ENCODE results near the gene UNK.
"Not testable (repeated sequence)": the region's sequence is repeated elsewhere in the genome, so short reads cannot be mapped to it uniquely, and the experiment has no call there.

Gene UNK

GRCh38 chr17:75753514-75754377 is 30.9 kb upstream of the UNK start:
- in situ Hi-C loops (cut with MboI; ENCODE audit: low sequenced_read_pairs): no loop called here

GRCh38 chr17:75754378-75755204 is 30.0 kb upstream of the UNK start:
- in situ Hi-C loops (cut with MboI; ENCODE audit: low sequenced_read_pairs): no loop called here

GRCh38 chr17:75755205-75755901 is 29.3 kb upstream of the UNK start:
- in situ Hi-C loops (cut with MboI; ENCODE audit: low sequenced_read_pairs): no loop called here

GRCh38 chr17:75755990-75756389 is 28.6 kb upstream of the UNK start:
- in situ Hi-C loops (cut with MboI; ENCODE audit: low sequenced_read_pairs): no loop called here

GRCh38 chr17:75756451-75757085 is 28.0 kb upstream of the UNK start:
- in situ Hi-C loops (cut with MboI; ENCODE audit: low sequenced_read_pairs): no loop called here

GRCh38 chr17:75757086-75757681 is 27.4 kb upstream of the UNK start:
- in situ Hi-C loops (cut with MboI; ENCODE audit: low sequenced_read_pairs): no loop called here

GRCh38 chr17:75758131-75758905 is 26.3 kb upstream of the UNK start:
- in situ Hi-C loops (cut with MboI; ENCODE audit: low sequenced_read_pairs): no loop called here

GRCh38 chr17:75759457-75759856 is 25.1 kb upstream of the UNK start:
- in situ Hi-C loops (cut with MboI; ENCODE audit: low sequenced_read_pairs): no loop called here

GRCh38 chr17:75759978-75760640 is 24.5 kb upstream of the UNK start:
- in situ Hi-C loops (cut with MboI; ENCODE audit: low sequenced_read_pairs): not testable (repeated sequence)

GRCh38 chr17:75762513-75763268 is 21.9 kb upstream of the UNK start:
- in situ Hi-C loops (cut with MboI; ENCODE audit: low sequenced_read_pairs): no loop called here

GRCh38 chr17:75763269-75763607 is 21.4 kb upstream of the UNK start:
- in situ Hi-C loops (cut with MboI; ENCODE audit: low sequenced_read_pairs): no loop called here

- in situ Hi-C loops (cut with MboI; ENCODE audit: low sequenced_read_pairs): no loop called here
These were observed 20.8 kb upstream of the UNK start for GRCh38 chr17:75763613-75764416.

- in situ Hi-C loops (cut with MboI; ENCODE audit: low sequenced_read_pairs): no loop called here
These were observed 20.2 kb upstream of the UNK start for GRCh38 chr17:75764417-75764710.

GRCh38 chr17:75764711-75765421 is 19.7 kb upstream of the UNK start, which contains the start of gene GALK1:
Gene GALK1 (minus strand): TSS chr17:75765192. CDS start chr17:75765136, 56 bp downstream.
- in situ Hi-C loops (cut with MboI; ENCODE audit: low sequenced_read_pairs): no loop called here

- in situ Hi-C loops (cut with MboI; ENCODE audit: low sequenced_read_pairs): no loop called here
These were observed 18.6 kb upstream of the UNK start for GRCh38 chr17:75765981-75766380.

GRCh38 chr17:75767881-75768280 is 16.7 kb upstream of the UNK start:
- in situ Hi-C loops (cut with MboI; ENCODE audit: low sequenced_read_pairs): no loop called here

GRCh38 chr17:75769536-75769935 is 15.1 kb upstream of the UNK start:
- in situ Hi-C loops (cut with MboI; ENCODE audit: low sequenced_read_pairs): no loop called here

Data from HL-60/S4 treated with phorbol 12-myristate 13-acetate at 8.2 ng/mL for 4 days and 3 days (cell line).